ENCODE results near the gene PROX1.

Gene PROX1

GRCh38 chr1:213987927-213988506 lies at the start of gene PROX1:
Gene PROX1, plus strand, starts transcription at chr1:213987973. Its CDS starts 8,563 bp downstream, at chr1:213996536.
- no peak for DNase-seq (ENCODE audit: low read depth)

DNA sequence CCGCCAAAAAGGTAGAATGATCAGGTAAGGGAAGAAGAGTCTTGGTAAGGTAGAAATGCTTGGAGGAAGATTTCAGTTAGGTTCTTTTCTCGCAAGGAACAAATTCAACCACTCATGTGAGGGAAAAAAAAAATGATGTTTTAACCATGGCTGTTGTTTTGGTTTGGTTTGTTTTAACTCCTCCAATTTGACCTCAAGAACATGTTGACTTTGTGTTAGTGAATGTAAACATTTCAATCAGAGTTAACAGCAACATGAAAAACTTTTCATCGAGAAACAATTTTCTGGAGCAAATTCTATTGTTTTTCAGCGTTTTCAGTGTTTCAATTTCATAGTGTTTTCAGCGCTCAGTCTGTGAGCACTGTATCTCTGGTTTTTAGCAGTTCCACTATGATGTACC lies 49.0 kb upstream of the PROX1 start:
- no peak for DNase-seq (ENCODE audit: low read depth)

DNA sequence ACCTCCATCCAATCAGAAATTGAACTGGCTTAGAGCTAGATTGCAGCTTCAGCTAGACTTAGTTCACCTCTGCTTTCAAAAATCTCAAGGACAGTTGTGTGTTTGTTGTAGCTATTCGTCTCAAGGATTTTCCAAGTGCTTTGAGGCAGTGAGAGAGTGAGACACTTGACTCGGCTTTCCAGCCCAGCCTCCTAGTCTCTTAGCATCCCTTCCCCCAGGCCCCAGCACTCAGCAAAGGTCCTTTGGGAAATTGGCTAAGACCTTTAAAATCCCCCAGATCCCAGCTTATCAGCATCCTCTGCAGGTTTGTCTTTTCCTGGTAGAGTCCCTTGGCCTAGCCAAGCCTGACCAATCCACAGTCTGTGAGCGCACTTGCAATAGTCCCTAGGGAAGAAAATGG lies 47.9 kb upstream of the PROX1 start:
- no peak for DNase-seq (ENCODE audit: low read depth)

- DNase-seq (ENCODE audit: low read depth): no peak
These were observed 46.8 kb upstream of the PROX1 start for GRCh38 chr1:213940947-213941346.

DNA sequence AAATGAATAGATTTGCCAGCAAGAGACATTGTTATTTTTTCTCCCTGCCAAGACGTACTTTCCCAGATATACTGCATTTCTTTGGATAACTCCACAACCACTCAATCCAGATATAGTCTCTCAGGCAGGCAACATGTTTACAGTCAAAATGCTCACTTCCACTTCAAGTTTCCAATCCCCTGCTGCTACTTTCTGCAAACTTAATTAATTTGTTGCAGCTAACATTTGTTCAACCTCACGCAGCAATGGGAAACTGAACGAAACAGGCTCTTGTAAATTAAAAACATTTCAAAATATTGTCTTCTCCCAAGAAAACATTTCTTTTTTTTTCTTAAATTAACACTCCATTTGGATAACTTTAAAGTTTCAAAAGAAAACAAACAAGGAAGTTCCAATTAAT lies 45.7 kb upstream of the PROX1 start:
- DNase-seq (ENCODE audit: low read depth): no peak

DNA sequence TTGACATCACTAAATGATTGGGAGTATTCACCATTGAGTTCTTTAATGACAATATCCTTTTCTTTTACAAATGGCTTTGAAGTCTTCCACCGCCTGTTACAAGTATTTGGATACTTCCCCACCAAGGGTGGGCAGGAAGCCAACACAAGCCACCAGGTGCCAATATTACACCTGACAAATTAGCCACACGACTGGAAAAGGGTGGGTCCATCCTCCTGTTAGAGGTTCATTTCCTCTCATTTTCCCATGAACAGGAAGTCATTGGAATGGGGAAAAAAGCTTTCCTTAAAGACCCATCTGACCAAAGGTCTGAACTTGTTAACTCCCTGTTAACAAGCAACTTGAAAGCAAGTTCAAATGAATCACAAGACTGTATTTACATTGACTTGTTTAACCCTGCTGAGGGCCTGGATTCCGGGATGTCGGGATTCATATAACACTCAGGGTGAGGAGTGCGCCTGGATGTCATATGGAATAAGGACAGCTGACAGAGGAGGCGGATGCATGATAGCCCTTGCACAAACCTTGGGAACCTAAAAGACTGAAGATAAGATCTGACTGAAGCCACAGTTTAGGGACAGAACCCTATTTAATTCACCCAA lies 40.5 kb upstream of the PROX1 start:
- no peak for DNase-seq (ENCODE audit: low read depth)

GRCh38 chr1:213951876-213952275 lies 35.9 kb upstream of the PROX1 start:
- DNase-seq (ENCODE audit: low read depth): no peak

DNA sequence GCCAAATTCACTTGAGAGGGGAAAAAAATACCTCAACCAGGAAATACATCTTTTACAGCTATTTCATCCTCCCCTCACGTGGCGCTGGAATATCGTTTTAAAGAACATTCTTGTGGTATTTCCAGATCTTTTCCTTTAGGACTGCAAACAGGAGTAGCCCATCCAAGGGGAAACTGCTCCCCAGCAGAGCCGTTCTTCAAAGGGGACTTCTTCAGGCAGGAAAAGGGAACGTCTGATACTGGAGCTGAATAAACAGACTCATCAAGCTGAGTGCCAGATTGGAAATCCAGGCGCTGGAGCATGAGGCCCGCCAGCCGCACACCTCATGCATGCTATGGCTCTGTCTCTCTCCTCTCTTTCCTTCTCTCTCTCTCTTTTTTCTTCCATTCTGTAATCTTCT lies 34.0 kb upstream of the PROX1 start:
- no peak for DNase-seq (ENCODE audit: low read depth)

DNA sequence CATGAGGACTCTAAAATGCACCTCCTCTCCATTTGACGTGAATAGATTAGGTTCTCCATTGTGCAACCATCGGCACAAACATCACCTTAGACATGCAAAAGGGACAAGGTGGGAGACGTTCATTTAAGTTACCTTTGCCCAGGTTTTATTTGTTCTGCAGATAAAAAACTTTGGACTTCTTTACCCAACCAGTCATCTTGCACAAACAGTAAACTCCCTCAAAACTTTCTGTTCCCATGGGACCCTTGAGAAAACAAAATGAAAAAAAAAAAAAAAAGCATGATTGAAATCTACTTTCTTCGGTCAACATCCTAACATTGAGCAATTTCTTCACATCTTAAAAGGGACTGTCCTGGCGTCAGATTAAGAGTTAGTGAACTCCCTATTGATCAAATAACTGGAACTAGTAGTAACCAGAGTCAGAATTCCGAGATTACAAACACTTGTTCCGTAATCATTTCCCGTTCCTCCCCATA lies 31.4 kb upstream of the PROX1 start:
- no peak for DNase-seq (ENCODE audit: low read depth)

GRCh38 chr1:213958346-213958745 lies 29.4 kb upstream of the PROX1 start:
- DNase-seq (ENCODE audit: low read depth): no peak

DNA sequence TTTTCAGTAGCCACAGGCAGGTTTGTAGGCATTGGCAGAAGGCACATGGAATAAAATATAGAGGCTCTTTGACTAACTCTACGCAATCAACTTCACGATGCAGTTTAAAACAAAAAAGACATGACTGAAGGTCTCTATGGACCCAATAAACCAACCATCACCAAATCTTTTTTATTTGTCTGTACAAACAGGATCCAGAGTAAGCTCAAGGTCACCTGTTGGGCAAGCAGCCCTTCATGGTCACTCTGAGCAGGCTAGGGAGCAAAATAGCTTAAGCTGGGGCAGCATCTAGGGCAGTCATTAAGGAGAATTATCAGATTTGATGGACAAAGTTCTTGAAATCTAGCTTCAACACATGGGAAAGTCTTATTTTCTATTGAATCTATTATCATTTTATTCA lies 26.8 kb upstream of the PROX1 start:
- DNase-seq (ENCODE audit: low read depth): no peak

DNA sequence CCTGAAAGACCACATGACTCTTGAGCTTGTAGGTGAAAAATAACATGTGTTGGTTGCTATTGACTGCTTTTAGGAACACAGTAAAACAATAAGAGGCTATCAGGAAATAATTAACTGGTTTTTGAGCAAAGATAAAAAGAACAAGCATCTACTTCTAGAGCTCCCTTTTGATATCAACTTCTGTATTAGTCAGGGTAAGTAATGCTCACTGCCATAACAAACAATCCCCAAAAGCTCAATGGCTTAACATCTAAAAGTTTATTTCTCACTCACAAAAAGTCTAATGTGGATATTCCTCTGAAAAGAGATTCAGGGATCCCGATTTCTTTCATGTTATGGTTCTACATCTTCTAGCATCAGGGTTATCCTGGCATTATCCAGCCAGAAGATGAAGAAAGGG lies 25.3 kb upstream of the PROX1 start:
- DNase-seq (ENCODE audit: low read depth): no peak

DNA sequence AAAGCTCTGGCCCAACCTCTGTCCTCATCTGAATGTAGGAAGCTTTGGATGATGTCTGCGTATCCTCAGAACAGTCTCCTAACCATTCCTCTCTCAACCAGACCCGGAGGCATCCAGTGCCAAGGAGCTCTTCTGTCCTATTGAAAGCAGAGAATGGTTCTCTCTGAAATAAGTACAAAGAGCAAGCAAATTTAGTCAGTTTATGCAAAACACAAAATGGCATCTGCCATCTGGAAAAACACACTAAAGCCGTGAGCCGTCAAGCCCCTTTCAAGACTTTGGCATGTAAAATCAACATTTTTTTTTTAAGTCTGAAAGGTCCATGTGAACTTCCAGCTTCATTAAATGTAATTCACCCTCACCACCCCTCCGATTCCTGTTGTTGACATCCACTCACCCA lies 21.7 kb upstream of the PROX1 start:
- no peak for DNase-seq (ENCODE audit: low read depth)

DNA sequence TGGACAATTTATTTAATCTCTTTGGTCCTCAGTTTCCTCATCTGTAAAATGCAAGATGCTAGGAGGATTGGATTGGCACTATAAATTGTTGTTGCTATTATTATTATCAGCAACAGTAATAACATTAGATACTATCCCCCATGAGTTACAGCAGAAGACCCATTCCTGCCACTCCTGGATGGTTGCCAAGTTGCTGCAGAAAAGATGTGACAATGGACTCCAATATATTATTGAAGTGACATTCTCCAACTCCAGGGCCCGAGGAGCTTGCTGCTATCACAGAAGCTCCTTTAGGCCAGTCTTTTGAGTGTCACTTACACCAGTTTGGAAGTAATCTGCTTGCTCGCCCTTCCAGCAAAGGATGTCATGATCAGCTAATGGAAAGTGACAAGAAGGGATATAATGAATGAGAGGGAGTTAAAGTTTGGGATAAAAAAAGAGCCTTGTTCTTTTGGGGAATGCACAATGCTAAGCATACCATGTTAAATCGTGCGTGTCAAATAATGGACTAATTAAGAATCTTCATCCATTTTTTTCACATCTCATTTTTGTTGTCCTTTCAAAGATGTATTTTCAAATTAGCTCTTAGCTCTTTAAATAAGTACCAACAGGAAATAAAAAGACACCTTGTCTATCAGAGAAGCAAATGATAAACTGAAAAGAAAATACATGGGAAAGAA lies 19.5 kb upstream of the PROX1 start:
- no peak for DNase-seq (ENCODE audit: low read depth)

- DNase-seq (ENCODE audit: low read depth): no peak
These were observed 17.7 kb upstream of the PROX1 start for GRCh38 chr1:213969958-213970555.

- no peak for DNase-seq (ENCODE audit: low read depth)
These were observed 15.6 kb upstream of the PROX1 start for GRCh38 chr1:213972141-213972540.

DNA sequence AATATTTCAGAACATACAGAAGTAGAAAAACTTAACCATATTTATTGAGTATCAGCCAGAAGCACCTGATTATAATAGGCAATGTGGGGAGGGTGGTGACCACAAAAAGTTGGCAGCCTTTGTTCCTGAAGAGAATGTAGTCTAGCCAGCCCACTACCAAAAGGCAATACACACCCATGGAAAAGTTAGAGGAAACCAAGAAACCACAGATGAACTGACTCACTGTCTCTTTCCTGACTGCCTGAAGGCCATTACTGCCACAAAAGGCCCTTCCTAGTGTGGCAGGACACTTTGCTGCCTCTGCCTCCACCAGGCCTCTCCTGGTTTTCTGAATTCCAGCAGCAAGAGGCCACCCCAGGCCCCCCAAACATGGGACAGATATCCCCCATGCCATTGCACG lies 14.6 kb upstream of the PROX1 start:
- DNase-seq (ENCODE audit: low read depth): no peak

GRCh38 chr1:213976665-213977485 lies 10.9 kb upstream of the PROX1 start:
- DNase-seq (ENCODE audit: low read depth): no peak

DNA sequence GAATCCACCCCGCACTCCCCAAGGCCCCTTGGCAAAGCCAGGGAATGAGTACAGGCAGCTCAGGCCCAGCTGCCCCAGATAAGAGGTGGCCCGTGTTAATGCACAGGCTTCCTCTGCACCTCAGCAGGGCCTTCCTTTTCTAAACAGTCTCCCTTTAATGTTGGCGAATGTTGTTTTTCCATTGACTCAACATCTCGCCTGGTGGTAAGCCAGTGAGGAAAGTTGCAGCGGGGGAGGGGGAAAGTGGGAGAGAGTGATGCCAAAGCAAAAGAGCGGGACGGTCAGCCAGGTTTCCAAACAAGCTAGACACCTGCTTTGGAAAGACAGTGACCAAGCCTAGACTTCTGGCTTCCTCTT lies 10.3 kb upstream of the PROX1 start:
- DNase-seq (ENCODE audit: low read depth): no peak

- no peak for DNase-seq (ENCODE audit: low read depth)
These were observed 9.9 kb upstream of the PROX1 start for GRCh38 chr1:213977909-213978308.

DNA sequence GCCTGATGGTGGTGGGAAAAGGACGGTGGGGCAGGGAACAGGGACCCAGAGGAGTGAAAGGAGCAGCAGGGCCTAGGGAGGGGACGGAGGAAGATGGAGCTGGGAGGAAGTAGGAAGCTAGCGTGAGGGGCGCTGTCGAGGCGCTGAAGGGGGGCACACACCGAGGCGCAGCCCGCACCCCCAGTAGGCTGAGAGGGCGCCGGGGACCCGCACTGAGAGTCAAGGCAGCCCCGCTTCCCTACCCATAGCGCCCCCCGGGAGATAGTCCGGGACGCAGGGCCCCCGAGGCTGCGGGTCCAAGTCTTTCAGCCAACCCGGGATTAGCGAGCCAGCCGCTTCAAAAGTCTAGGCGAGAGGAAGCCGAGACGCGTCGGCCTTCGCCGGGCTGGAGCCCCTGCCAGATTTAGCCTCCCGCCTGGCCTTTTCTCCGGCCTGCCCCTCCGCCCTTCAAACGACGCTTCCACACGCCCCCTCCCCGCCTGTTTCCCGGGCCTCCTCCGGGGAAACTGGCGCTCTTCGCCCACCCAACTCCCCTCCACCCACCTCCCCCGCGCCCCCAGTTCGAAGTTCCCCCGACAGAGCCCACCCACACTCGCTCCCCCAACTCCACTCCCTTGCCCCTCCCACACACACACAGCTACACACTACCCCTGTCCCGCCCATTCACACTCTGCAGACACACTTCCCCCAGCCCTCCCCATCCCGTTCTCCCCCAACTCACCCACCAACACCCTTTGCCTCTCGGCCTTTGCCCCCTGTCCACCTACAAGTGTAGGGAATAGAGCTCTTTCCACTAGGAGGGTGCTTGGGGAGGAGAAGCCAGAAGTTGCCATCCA lies 7.8 kb upstream of the PROX1 start:
- DNase-seq (ENCODE audit: low read depth): no peak

DNA sequence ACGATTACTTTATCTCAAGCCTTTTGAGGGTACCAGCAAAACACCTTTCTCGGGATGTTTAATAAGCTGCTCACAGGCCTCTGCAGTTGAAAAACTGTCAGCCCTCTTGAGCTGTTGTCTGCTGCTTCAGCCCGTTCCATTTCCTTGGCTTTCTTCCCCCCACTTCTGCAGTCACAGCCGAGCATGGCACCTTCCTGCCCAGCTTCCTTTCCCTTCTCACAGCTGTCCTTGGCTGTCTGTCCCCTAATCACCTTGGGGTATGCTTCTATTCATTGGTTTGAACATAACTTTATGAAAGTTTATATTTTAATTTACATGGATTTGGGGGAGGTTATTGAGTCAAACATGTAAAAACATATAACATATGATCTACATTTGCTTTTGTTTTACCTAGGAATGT lies 6.9 kb upstream of the PROX1 start:
- DNase-seq (ENCODE audit: low read depth): no peak

Data from activated T-helper 9 cell treated with anti-CD3 and anti-CD28 coated beads, Interleukin-2, amount 50 U/mL, for 16 hours (primary cell).